Measurements from ENCODE around the gene UTS2. TPM values are rescaled to one million over a fixed set of nuclear protein-coding genes. Genes with fewer than 3 reads are reported as not detected.

Gene UTS2
- total and polyA plus RNA-seq, 2 of the 13 experiments (the other 11 are each of a cell fraction or from before 2014, with no cell fraction given) = not detected

GRCh38 chr1:7847599-7847998 is 5.3 kb downstream of the UTS2 start:
- intact Hi-C loops (cut with micrococcal nuclease; ENCODE audit: unreplicated experiment) (no loop called here), in situ Hi-C loops (cut with HindIII; ENCODE audit: extremely low pct_ligation_motif_present, low pct_unique_long_range_greater_than_20kb) (no loop called here)
- 41% methylated on average over 4 of the region's 4 CpGs for WGBS (ENCODE audit: low lambda C conversion rate)
- POLR2A ChIA-PET = no interaction called here
- no peak for FAIRE-seq
- Histone ChIP-seq H3K27me3 (ENCODE audit: control insufficient read depth in 1 of 2, insufficient read depth in 2 of 2, low read length in 2 of 2) (peaks cover 0 to 11% of the 10 kb centered on the region in 2 experiments; a peak in 2 of 5 replicates), H4K20me1 (ENCODE audit: insufficient read depth, low read length) (no peaks in the 10 kb centered on the region), H3K9me3 (ENCODE audit: low read length) (no peaks in the 10 kb centered on the region), H3K27ac (ENCODE audit: extremely low read length, insufficient read depth, low read length) (no peak overlapping the region), H3K9ac (ENCODE audit: insufficient read depth, low read depth, low read length) (no peak overlapping the region), H3K36me3 (replicated peaks in 1 of 2; ENCODE audit: control insufficient read depth in 1 of 2, insufficient read depth in 2 of 2, low read length in 2 of 2) (no peaks in the 10 kb centered on the region), H2AFZ (ENCODE audit: low read length) (no peak overlapping the region), H3K4me3 (replicated peaks in 1 of 3; ENCODE audit: insufficient read depth in 1 of 3, low read depth in 2 of 3, low read length in 3 of 3) (no peak overlapping the region), H3K4me2 (ENCODE audit: low read depth, low read length) (no peak overlapping the region), H3K79me2 (ENCODE audit: insufficient read depth, low read length) (no peaks in the 10 kb centered on the region), H3K4me1 (ENCODE audit: insufficient read depth, low read length) (no peaks in the 10 kb centered on the region)
- BruUV-seq (replicated peaks) = no TSS peak
- TF ChIP-seq RBM22 (optimal IDR thresholded peaks at IDR 0.05; ENCODE audit: low read length) (no peak), SP1 (IDR thresholded peaks at IDR 0.05) (no peak), SP1 (CRISPR knock-in tag; IDR thresholded peaks at IDR 0.05) (no peak), RXRA (CRISPR knock-in tag; IDR thresholded peaks at IDR 0.05) (no peak), KDM6A (CRISPR knock-in tag; IDR thresholded peaks at IDR 0.05; ENCODE audit: low read depth) (no peak), ZMYM3 (CRISPR knock-in tag; IDR thresholded peaks at IDR 0.05) (no peak), RBFOX2 (IDR thresholded peaks at IDR 0.05; ENCODE audit: low read depth, low read length) (no peak), MEIS1 (CRISPR knock-in tag; IDR thresholded peaks at IDR 0.05; ENCODE audit: borderline replicate concordance) (no peak), ZNF335 (CRISPR knock-in tag; IDR thresholded peaks at IDR 0.05) (no peak), NCOA2 (CRISPR knock-in tag; IDR thresholded peaks at IDR 0.05) (no peak), EEA1 (CRISPR knock-in tag; IDR thresholded peaks at IDR 0.05; ENCODE audit: borderline replicate concordance) (no peak), ZNF136 (CRISPR knock-in tag; IDR thresholded peaks at IDR 0.05; ENCODE audit: low read depth) (no peak), CHD2 (IDR thresholded peaks at IDR 0.05; ENCODE audit: low read depth, low read length) (no peak), NFE2L2 (IDR thresholded peaks at IDR 0.05; ENCODE audit: low read length) (no peak), ZNF616 (CRISPR knock-in tag; IDR thresholded peaks at IDR 0.05; ENCODE audit: low read depth) (no peak), ZNF101 (CRISPR knock-in tag; IDR thresholded peaks at IDR 0.05; ENCODE audit: borderline replicate concordance, low read depth) (no peak)
- TF ChIP-seq, protein P1, sequence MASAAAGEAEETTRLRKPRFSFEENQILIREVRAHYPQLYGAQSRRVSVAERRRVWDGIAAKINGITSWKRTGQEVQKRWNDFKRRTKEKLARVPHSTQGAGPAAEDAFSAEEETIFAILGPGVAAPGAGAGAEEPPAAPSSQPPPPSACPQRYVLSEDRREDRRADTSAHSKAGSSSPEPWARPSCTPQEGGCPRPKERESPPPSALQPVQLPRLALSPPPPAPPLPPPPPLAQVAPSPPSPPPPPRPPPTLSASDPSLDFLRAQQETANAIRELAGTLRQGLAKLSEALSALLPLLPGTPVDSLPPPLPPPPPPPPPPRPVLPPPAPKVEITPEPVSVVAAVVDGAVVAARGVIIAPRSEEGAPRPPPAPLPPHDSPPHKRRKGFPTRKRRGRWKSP (CRISPR knock-in tag; IDR thresholded peaks at IDR 0.05) = no peak
- TF ChIP-seq, protein P2, sequence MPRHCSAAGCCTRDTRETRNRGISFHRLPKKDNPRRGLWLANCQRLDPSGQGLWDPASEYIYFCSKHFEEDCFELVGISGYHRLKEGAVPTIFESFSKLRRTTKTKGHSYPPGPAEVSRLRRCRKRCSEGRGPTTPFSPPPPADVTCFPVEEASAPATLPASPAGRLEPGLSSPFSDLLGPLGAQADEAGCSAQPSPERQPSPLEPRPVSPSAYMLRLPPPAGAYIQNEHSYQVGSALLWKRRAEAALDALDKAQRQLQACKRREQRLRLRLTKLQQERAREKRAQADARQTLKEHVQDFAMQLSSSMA (CRISPR knock-in tag; IDR thresholded peaks at IDR 0.05) = no peak
- TF ChIP-seq, protein P3, sequence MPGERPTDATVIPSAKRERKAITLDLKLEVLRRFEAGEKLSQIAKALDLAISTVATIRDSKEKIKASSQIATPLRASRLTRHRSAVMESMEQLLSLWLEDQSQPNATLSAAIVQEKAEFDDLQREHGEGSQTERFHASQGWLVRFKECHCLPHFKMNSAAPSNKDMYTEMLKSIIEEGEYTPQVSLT (CRISPR knock-in tag; IDR thresholded peaks at IDR 0.05; ENCODE audit: borderline replicate concordance, low read depth) = no peak
- DNase-seq (ENCODE audit: low spot score) = no peak
- CTCF ChIA-PET (ENCODE audit: low intra/inter-chr PET ratio, low total read pairs) = no interaction called here
- no peak for ATAC-seq

Measured in HepG2 (cell line).